Heart left ventricle (tissue), 13 donors: ENCODE results near the gene TPD52L1.

Experiments used
- POLR2A ChIP-seq, 2 donors: fragments of 450-650 bp; IDR thresholded peaks; one replicate each; pipeline ENCODE4 v1.6.1; 2017; ENCODE audit warnings: antibody characterized with exemption in 2 of 2, mild to moderate bottlenecking in 2 of 2, moderate library complexity in 2 of 2
- TF ChIP-seq, protein P1 (sequence below), 12 donors: fragments of 200-600 bp; sonication (generic) in 4 of 12; IDR thresholded peaks; one replicate each; pipeline versions ENCODE4 v1.5.0 to v1.8.0; 2018 to 2022; ENCODE audit warnings: antibody characterized with exemption in 12 of 12, mild to moderate bottlenecking in 5 of 12
- donor health status: ischemic (EF 13 %, LVEDD 7.1; RV severe dilation, severe dysfunction).
- donor health status: DM: no; HTN: yes; CAD: no.
- donor health status: DM: no; HTN: no; CAD: no.
- donor health status: ischemic (EF 25% LVEDD 6.9; RV normal size, moderate dysfunction).
- donor health status: ischemic (EF 25% LVEDD 5.7; RV mildly dilated, moderate dysfunction).
- donor health status: ischemic (EF 35%, LVEDD 5.7; RV mildly dilated, moderate dysfunction).
- donor health status: nonischemic (EF 11% LVEDD 7.7; RV severe dilation, severe dysfunction).
- donor health status: DM: yes; HTN: yes; CAD: no.
- donor health status: PGD.
- donor health status: ischemic (EF 29% LVEDD 5.4; RV normal size, mild dysfunction).
- donor health status: nonischemic (EF 23%, LVEDD 6.1; RV moderate dilation, normal function).

DNA sequence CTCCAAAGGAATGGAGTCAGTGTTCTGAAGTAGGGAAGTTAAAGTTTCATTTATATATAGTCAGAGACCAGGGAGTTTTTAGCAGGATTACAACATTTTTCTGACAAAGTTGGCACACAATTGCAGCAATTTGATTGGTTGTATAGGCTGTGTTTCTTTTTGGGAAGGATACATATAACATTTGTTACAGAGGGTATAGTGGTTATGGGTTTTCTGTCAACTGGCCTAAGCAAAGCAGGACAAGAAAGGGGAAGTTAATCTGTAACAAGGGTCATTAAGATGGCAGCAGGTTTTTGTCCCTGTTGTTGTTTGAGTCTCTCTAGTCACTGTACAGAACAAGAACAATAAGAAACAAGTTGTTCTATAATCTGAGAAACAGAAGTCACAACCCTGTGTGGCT lies 41.4 kb downstream of the TPD52L1 start:
- TF ChIP-seq, protein P1, sequence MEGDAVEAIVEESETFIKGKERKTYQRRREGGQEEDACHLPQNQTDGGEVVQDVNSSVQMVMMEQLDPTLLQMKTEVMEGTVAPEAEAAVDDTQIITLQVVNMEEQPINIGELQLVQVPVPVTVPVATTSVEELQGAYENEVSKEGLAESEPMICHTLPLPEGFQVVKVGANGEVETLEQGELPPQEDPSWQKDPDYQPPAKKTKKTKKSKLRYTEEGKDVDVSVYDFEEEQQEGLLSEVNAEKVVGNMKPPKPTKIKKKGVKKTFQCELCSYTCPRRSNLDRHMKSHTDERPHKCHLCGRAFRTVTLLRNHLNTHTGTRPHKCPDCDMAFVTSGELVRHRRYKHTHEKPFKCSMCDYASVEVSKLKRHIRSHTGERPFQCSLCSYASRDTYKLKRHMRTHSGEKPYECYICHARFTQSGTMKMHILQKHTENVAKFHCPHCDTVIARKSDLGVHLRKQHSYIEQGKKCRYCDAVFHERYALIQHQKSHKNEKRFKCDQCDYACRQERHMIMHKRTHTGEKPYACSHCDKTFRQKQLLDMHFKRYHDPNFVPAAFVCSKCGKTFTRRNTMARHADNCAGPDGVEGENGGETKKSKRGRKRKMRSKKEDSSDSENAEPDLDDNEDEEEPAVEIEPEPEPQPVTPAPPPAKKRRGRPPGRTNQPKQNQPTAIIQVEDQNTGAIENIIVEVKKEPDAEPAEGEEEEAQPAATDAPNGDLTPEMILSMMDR (IDR thresholded peaks at IDR 0.05), result no peak
- TF ChIP-seq POLR2A (IDR thresholded peaks at IDR 0.05), result no peak
